K562 (cell line): ENCODE data around the gene MARK3. TPM values are rescaled to one million over a fixed set of nuclear protein-coding genes. Genes with fewer than 3 reads are reported as not detected.
A peak's percentile ranks its signal among the peaks of the same experiment; 100 is the strongest.

Source experiments
- ATAC-seq: fragments of 200-7000 bp; cut with Tn5 transposase; 3 replicates; pipeline ENCODE4 v1.9.1; 2020; ENCODE audit warnings: moderate library complexity
- BruUV-seq: library from RNA; stranded (reverse); fragments of 400-500 nt; replicated peaks from 2 replicates; lab custom pipeline; 2021; lab: Mats Ljungman, UMichigan
- CTCF ChIA-PET: fragments of 300-600 bp; formaldehyde crosslinking; extraction: SDS; loops from one replicate; lab custom pipeline; 2021; ENCODE audit warnings: low intra/inter-chr PET ratio; lab: Yijun Ruan, JAX
- POLR2A ChIA-PET: fragments of 300-600, 350-650 bp; sonication (Branson Sonifier 250); formaldehyde crosslinking; extraction: SDS; loops from one replicate; lab custom pipeline; 2021; ENCODE audit warnings: antibody characterized with exemption, inconsistent platforms; lab: Yijun Ruan, JAX
- DNase-seq, 4 experiments: peaks; one replicate each; pipeline versions ENCODE4 v3.0.0 to v3.0.0-alpha.2; 2011 to 2018; ENCODE audit warnings: low spot score in 3 of 4, mixed read lengths in 3 of 4; ENCODE audit errors: extremely low read depth in 1 of 4
- FAIRE-seq: peaks from 2 replicates; lab custom pipeline; 2011; peaks lifted over from hg19 to GRCh38; lab: Jason Lieb, UNC
- H2AFZ ChIP-seq: 2 replicates; pipeline ENCODE4 v1.6.0; 2011; ENCODE audit warnings: low read depth, low read length, control low read depth, inconsistent platforms
- H3K27ac ChIP-seq: fragments of 200-600 bp; 3 replicates; pipeline ENCODE4 v1.8.0; 2011; ENCODE audit warnings: low read depth, mild to moderate bottlenecking, control low read depth, inconsistent platforms, low read length, moderate library complexity, mixed read lengths; ENCODE audit errors: extremely low read depth
- H3K27me3 ChIP-seq, 2 experiments: fragments of 300-600 bp in 1 of 2; 2 replicates in 1 of 2; 3 replicates in 1 of 2; pipeline versions ENCODE4 v1.6.0 to v1.8.0; 2011; ENCODE audit warnings: inconsistent platforms in 2 of 2, low read length in 2 of 2, mild to moderate bottlenecking in 1 of 2, mixed read lengths in 1 of 2, moderate library complexity in 1 of 2; ENCODE audit not compliant: control insufficient read depth in 2 of 2, insufficient read depth in 2 of 2
- H3K36me3 ChIP-seq: fragments of 300-600 bp; 3 replicates; pipeline ENCODE4 v1.8.0; 2011; ENCODE audit warnings: mild to moderate bottlenecking, low read length, inconsistent platforms; ENCODE audit not compliant: control insufficient read depth, insufficient read depth
- H3K4me1 ChIP-seq, 2 experiments: fragments of 200-600 bp in 1 of 2; replicated peaks in 1 of 2; 2 replicates in 1 of 2; 3 replicates in 1 of 2; pipeline versions ENCODE4 v1.5.1 to v1.8.0; 2011; ENCODE audit warnings: inconsistent platforms in 2 of 2, low read length in 2 of 2, mild to moderate bottlenecking in 1 of 2, mixed read lengths in 1 of 2, moderate library complexity in 1 of 2; ENCODE audit not compliant: control insufficient read depth in 2 of 2, insufficient read depth in 2 of 2
- H3K4me2 ChIP-seq: 2 replicates; pipeline ENCODE4 v1.6.1; 2011; ENCODE audit warnings: low read length, control low read depth, inconsistent platforms, mixed read lengths; ENCODE audit not compliant: insufficient read depth
- H3K4me3 ChIP-seq: fragments of 200-600 bp; sonication (generic), shearing (Covaris generic); 2 replicates; pipeline ENCODE4 v1.5.1; 2016; ENCODE audit warnings: control low read depth, inconsistent platforms
- H3K79me2 ChIP-seq: fragments of 200-600 bp; 3 replicates; pipeline ENCODE4 v1.8.0; 2011; ENCODE audit warnings: low read length, inconsistent platforms; ENCODE audit not compliant: control insufficient read depth, insufficient read depth
- H3K9ac ChIP-seq, 2 experiments: 2 replicates each; pipeline versions ENCODE4 v1.6.0 to v1.6.1; 2011; ENCODE audit warnings: low read depth in 2 of 2, low read length in 2 of 2, control low read depth in 1 of 2, inconsistent platforms in 1 of 2, mild to moderate bottlenecking in 1 of 2, mixed read lengths in 1 of 2; ENCODE audit not compliant: insufficient read depth in 1 of 2
- H3K9me1 ChIP-seq: one replicate; pipeline ENCODE4 v1.6.0; 2011; ENCODE audit warnings: inconsistent platforms, mild to moderate bottlenecking, low read length, moderate library complexity; ENCODE audit not compliant: control insufficient read depth, insufficient read depth
- H3K9me3 ChIP-seq: replicated peaks from 2 replicates; pipeline ENCODE4 v1.5.1; 2011; ENCODE audit warnings: low read depth, low read length, inconsistent platforms; ENCODE audit not compliant: control insufficient read depth, insufficient read depth
- H4K20me1 ChIP-seq: replicated peaks from 2 replicates; pipeline ENCODE4 v1.6.1; 2011; ENCODE audit warnings: low read length, inconsistent platforms, mixed read lengths; ENCODE audit not compliant: control insufficient read depth, insufficient read depth
- ARHGAP35 ChIP-seq: fragments of 450-650 bp; IDR thresholded peaks from 2 replicates; pipeline ENCODE4 v1.6.1; 2018; ENCODE audit not compliant: partially characterized antibody
- CBFA2T2 ChIP-seq: fragments of 450-650 bp; conservative IDR thresholded peaks from 2 replicates; pipeline ENCODE4 v1.6.1; 2017; ENCODE audit warnings: mild to moderate bottlenecking
- CREB1 ChIP-seq, 2 experiments: sonication (generic) in 1 of 2; formaldehyde crosslinking in 1 of 2; IDR thresholded peaks; 2 replicates each; pipeline versions ENCODE4 v1.6.1 to v1.8.0; 2012 to 2022; ENCODE audit warnings: inconsistent platforms in 1 of 2, mild to moderate bottlenecking in 1 of 2, missing genetic modification reagents in 1 of 2, moderate library complexity in 1 of 2
- CREM ChIP-seq: IDR thresholded peaks from 2 replicates; pipeline ENCODE4 v1.6.1; 2014; ENCODE audit warnings: antibody characterized with exemption, low read depth
- MECOM ChIP-seq: fragments of 250-450 bp; sonication (Bioruptor Pico); IDR thresholded peaks from 2 replicates; pipeline ENCODE4 v1.8.0; 2022; ENCODE audit warnings: inconsistent platforms
- MEIS2 ChIP-seq: fragments of 450-650 bp; IDR thresholded peaks from 2 replicates; pipeline ENCODE4 v1.6.1; 2014; ENCODE audit warnings: mild to moderate bottlenecking; ENCODE audit not compliant: partially characterized antibody
- SRF ChIP-seq, 2 experiments: fragments of 250-450, 450-650 bp in 1 of 2; sonication (Bioruptor Pico) in 1 of 2; sonication (generic) in 1 of 2; formaldehyde crosslinking; IDR thresholded peaks; 2 replicates each; pipeline versions ENCODE4 v1.5.0 to v1.5.1; 2020 to 2022; ENCODE audit warnings: mild to moderate bottlenecking in 1 of 2, missing genetic modification reagents in 1 of 2
- XRCC4 ChIP-seq: IDR thresholded peaks from one replicate; pipeline ENCODE4 v1.6.1; 2011; ENCODE audit not compliant: insufficient read depth, insufficient read length; ENCODE audit errors: extremely low read depth
- ZNF311 ChIP-seq: fragments of 250-450 bp; sonication (Bioruptor Pico); IDR thresholded peaks from 2 replicates; pipeline ENCODE4 v1.4.0; 2020; ENCODE audit warnings: mild to moderate bottlenecking, moderate library complexity
- WGBS: fragments of 100-300 bp; shearing (Covaris generic); methylation state at CpG from one replicate; pipeline ENCODE4 v1.1.6; 2016; ENCODE audit warnings: low coverage, mixed read lengths; ENCODE audit not compliant: insufficient coverage; ENCODE audit errors: missing lambda C conversion rate; 5-methylcytosine and 5-hydroxymethylcytosine counted together
- in situ Hi-C: fragments of 300-500 bp; cut with MboI; formaldehyde crosslinking; loops from 4 replicates; pipeline ENCODE4 v1.15.0; 2018; ENCODE audit warnings: inconsistent platforms, mixed read lengths
- intact Hi-C: fragments of 100-400 bp; cut with micrococcal nuclease; formaldehyde crosslinking; loops from 2 replicates; pipeline ENCODE4 v1.14.2; 2022
- polyA plus RNA-seq, 8 experiments: library from polyadenylated mRNA; depleted of rRNA in 4 of 8; stranded (reverse) in 5 of 8; unstranded in 3 of 8; fragments of >200 nt; fragmentation: Nextera tagmentation in 2 of 8; fragmentation: Illumina TruSeq in 1 of 8; extraction: Ambion mirVana in 2 of 8; extraction: Trizol in 1 of 8; gene quantifications; 2 replicates each; pipeline versions ENCODE4 v1.2.1 to v1.2.3, GENCODE V29; 2011 to 2014; ENCODE audit warnings: inconsistent platforms in 1 of 8, missing spikeins in 1 of 8
- total RNA-seq, 7 experiments: library from RNA; depleted of rRNA in 6 of 7; stranded (reverse); fragments of >200 nt in 6 of 7; fragmentation: Illumina TruSeq in 2 of 7; extraction: Trizol in 2 of 7; gene quantifications; 2 replicates each; pipeline versions ENCODE4 v1.2.1 to v1.2.3, GENCODE V29; 2011 to 2021; ENCODE audit warnings: low replicate concordance in 1 of 7
- TF ChIP-seq, protein P1 (sequence below): fragments of 450-650 bp; IDR thresholded peaks from 2 replicates; pipeline ENCODE4 v1.6.1; 2016
- TF ChIP-seq, protein P2 (sequence below), 2 experiments: IDR thresholded peaks in 1 of 2; conservative IDR thresholded peaks in 1 of 2; 2 replicates each; pipeline ENCODE4 v1.6.1; 2016; ENCODE audit warnings: low read depth in 2 of 2, mild to moderate bottlenecking in 1 of 2, missing compliant biosample characterization in 1 of 2, missing genetic modification characterization in 1 of 2, moderate library complexity in 1 of 2

Gene MARK3
- total and polyA plus RNA-seq, 9 of the 15 experiments (the other 6 are each of a cell fraction or from before 2014, with no cell fraction given), result 10.1 to 68.7 (median 56.3) TPM

GRCh38 chr14:103349982-103350381, 35.2 kb upstream of the MARK3 start:
- no TSS peak for BruUV-seq
- H3K36me3 ChIP-seq, result peaks cover under 1% of the 10 kb centered on the region; the same call in 1 of the 3 replicates
- no peak overlapping the region; the same call in 1 of the 2 replicates for H2AFZ ChIP-seq
- H3K4me3 ChIP-seq, result no peak overlapping the region
- H3K4me2 ChIP-seq, result no peak overlapping the region
- ChIA-PET CTCF (no interaction called here), POLR2A (interaction anchor here (3.6 kb wide), 1 partner anchor 12 kb away, joined by 16 read pairs; no protein-coding TSS in a partner anchor)
- no peaks in the 10 kb centered on the region for H3K9me1 ChIP-seq
- H3K9me3 ChIP-seq, result no peaks in the 10 kb centered on the region
- intact Hi-C loops, result no loop called here
- no peaks in the 10 kb centered on the region for H3K27me3 ChIP-seq
- no peak overlapping the region for H3K9ac ChIP-seq
- 85% methylated on average over 10 of the region's 13 CpGs for WGBS
- in situ Hi-C loops, result no loop called here
- no peaks in the 10 kb centered on the region for H3K79me2 ChIP-seq
- no peak for DNase-seq
- H4K20me1 ChIP-seq, result no peaks in the 10 kb centered on the region; the same call in 1 of the 2 replicates
- FAIRE-seq, result no peak
- ATAC-seq, result no peak
- no peak overlapping the region; the same call in 2 of the 3 replicates for H3K27ac ChIP-seq
- H3K4me1 ChIP-seq, result peaks cover 0 to 5% of the 10 kb centered on the region in 2 experiments; a peak in 2 of 5 replicates
- TF ChIP-seq, protein P1, sequence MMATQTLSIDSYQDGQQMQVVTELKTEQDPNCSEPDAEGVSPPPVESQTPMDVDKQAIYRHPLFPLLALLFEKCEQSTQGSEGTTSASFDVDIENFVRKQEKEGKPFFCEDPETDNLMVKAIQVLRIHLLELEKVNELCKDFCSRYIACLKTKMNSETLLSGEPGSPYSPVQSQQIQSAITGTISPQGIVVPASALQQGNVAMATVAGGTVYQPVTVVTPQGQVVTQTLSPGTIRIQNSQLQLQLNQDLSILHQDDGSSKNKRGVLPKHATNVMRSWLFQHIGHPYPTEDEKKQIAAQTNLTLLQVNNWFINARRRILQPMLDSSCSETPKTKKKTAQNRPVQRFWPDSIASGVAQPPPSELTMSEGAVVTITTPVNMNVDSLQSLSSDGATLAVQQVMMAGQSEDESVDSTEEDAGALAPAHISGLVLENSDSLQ, result peak; percentile 89
- TF ChIP-seq ZNF311 (CRISPR knock-in tag) (no peak), CBFA2T2 (no peak), CREM (0 out of 2 replicates have a peak, but pooled peaks have one; percentile 11), SRF (CRISPR knock-in tag; IDR thresholded peaks at IDR 0.05) (no peak), ARHGAP35 (peak; percentile 83), CREB1 (IDR thresholded peaks at IDR 0.05) (peak; percentile 48; the same call in 1 of the 2 replicates), CREB1 (CRISPR knock-in tag; IDR thresholded peaks at IDR 0.05) (no peak), MECOM (CRISPR knock-in tag) (no peak), MEIS2 (peak; percentile 82), XRCC4 (no peak)
- TF ChIP-seq, protein P2, sequence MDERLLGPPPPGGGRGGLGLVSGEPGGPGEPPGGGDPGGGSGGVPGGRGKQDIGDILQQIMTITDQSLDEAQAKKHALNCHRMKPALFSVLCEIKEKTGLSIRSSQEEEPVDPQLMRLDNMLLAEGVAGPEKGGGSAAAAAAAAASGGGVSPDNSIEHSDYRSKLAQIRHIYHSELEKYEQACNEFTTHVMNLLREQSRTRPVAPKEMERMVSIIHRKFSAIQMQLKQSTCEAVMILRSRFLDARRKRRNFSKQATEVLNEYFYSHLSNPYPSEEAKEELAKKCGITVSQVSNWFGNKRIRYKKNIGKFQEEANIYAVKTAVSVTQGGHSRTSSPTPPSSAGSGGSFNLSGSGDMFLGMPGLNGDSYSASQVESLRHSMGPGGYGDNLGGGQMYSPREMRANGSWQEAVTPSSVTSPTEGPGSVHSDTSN (CRISPR knock-in tag; IDR thresholded peaks at IDR 0.05; ENCODE audit: low read depth), result no peak
- TF ChIP-seq, protein P2 (tag; conservative IDR thresholded peaks at IDR 0.05; ENCODE audit: low read depth), result peak; percentile 72
